ENCODE measurements around the gene FAXDC2.

GRCh38 chr5:154831451-154831850 lies 19.0 kb downstream of the FAXDC2 start:
- TF ChIP-seq POLR2AphosphoS5 (IDR thresholded peaks at IDR 0.05) = no peak
- TF ChIP-seq, protein P1, sequence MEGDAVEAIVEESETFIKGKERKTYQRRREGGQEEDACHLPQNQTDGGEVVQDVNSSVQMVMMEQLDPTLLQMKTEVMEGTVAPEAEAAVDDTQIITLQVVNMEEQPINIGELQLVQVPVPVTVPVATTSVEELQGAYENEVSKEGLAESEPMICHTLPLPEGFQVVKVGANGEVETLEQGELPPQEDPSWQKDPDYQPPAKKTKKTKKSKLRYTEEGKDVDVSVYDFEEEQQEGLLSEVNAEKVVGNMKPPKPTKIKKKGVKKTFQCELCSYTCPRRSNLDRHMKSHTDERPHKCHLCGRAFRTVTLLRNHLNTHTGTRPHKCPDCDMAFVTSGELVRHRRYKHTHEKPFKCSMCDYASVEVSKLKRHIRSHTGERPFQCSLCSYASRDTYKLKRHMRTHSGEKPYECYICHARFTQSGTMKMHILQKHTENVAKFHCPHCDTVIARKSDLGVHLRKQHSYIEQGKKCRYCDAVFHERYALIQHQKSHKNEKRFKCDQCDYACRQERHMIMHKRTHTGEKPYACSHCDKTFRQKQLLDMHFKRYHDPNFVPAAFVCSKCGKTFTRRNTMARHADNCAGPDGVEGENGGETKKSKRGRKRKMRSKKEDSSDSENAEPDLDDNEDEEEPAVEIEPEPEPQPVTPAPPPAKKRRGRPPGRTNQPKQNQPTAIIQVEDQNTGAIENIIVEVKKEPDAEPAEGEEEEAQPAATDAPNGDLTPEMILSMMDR (IDR thresholded peaks at IDR 0.05) = no peak
